RWPE1 (cell line): ENCODE results near the gene PHOSPHO1.

ENCODE experiments used
- CTCF ChIA-PET: fragments of 350-600 bp; sonication (Branson Sonifier 250); formaldehyde crosslinking; extraction: SDS; loops from one replicate; lab custom pipeline; 2021; lab: Yijun Ruan, JAX
- POLR2A ChIA-PET: fragments of 400-600 bp; formaldehyde crosslinking; extraction: SDS; loops from one replicate; lab custom pipeline; 2020; ENCODE audit warnings: antibody characterized with exemption; ENCODE audit not compliant: low non-redundant PET; lab: Yijun Ruan, JAX
- DNase-seq: peaks from one replicate; pipeline ENCODE4 v3.0.0; 2012; ENCODE audit warnings: low spot score
- H3K27ac ChIP-seq: fragments of 450-650 bp; 2 replicates; pipeline ENCODE4 v1.5.1; 2017
- TF ChIP-seq, protein P1 (sequence below): fragments of 450-650 bp; conservative IDR thresholded peaks from 2 replicates; pipeline ENCODE4 v1.5.1; 2017; ENCODE audit warnings: low read depth, mild to moderate bottlenecking

Gene PHOSPHO1

DNA sequence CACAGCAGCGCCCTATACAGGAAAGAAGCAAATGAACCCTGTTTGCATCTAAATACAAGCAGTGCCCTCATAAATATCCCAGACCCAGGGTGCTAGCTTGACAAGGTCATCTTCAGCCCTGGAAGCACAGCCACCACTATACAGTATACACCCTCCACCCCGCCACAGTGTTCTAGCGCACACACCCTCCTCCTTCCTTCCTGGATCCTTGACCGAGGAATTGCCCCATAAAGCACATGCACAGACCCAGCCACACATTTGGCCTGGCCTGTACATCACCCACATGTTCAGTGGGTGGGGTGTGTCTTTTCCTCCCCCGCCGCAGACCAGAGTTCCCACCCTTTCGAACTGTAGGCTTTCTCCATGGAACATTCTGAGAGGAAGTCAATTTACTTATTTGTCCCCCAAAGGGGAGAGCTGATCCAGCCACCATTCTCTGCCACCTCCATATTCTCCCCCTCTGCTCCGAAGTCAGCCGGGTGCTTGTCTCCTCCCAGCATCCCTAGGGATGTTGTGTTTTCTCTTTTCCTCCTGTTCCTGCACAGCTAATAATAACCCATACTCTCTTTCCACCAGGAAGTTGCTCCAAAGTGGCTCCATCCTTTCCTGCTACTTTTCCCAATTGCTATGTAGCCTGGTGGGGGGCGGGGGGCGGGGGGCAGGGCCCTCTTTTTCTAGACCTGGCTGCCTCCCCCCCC lies 13.5 kb downstream of the PHOSPHO1 start:
- CTCF ChIA-PET = interaction anchor here (0.6 kb wide), 1 partner anchor 462 kb away, joined by 3 read pairs; no protein-coding TSS in a partner anchor
- no peak for DNase-seq
- POLR2A ChIA-PET = no interaction called here
- no peak overlapping the region for H3K27ac ChIP-seq
- TF ChIP-seq, protein P1, sequence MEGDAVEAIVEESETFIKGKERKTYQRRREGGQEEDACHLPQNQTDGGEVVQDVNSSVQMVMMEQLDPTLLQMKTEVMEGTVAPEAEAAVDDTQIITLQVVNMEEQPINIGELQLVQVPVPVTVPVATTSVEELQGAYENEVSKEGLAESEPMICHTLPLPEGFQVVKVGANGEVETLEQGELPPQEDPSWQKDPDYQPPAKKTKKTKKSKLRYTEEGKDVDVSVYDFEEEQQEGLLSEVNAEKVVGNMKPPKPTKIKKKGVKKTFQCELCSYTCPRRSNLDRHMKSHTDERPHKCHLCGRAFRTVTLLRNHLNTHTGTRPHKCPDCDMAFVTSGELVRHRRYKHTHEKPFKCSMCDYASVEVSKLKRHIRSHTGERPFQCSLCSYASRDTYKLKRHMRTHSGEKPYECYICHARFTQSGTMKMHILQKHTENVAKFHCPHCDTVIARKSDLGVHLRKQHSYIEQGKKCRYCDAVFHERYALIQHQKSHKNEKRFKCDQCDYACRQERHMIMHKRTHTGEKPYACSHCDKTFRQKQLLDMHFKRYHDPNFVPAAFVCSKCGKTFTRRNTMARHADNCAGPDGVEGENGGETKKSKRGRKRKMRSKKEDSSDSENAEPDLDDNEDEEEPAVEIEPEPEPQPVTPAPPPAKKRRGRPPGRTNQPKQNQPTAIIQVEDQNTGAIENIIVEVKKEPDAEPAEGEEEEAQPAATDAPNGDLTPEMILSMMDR = no peak

DNA sequence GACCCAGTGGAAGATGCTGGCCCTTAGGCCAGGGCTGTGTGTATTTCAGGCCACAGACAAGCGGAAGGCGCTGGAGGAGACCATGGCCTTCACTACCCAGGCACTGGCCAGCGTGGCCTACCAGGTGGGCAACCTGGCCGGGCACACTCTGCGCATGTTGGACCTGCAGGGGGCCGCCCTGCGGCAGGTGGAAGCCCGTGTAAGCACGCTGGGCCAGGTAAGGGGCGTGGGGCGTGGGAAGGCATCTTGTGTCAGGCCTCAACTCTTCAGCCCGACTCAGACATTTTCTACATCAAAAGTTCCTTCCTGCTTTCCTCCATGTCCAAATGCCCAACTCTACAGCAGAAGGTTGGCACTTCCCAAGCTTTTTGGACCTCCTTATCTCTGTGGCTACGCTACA lies 14.1 kb downstream of the PHOSPHO1 start:
- POLR2A ChIA-PET = no interaction called here

DNA sequence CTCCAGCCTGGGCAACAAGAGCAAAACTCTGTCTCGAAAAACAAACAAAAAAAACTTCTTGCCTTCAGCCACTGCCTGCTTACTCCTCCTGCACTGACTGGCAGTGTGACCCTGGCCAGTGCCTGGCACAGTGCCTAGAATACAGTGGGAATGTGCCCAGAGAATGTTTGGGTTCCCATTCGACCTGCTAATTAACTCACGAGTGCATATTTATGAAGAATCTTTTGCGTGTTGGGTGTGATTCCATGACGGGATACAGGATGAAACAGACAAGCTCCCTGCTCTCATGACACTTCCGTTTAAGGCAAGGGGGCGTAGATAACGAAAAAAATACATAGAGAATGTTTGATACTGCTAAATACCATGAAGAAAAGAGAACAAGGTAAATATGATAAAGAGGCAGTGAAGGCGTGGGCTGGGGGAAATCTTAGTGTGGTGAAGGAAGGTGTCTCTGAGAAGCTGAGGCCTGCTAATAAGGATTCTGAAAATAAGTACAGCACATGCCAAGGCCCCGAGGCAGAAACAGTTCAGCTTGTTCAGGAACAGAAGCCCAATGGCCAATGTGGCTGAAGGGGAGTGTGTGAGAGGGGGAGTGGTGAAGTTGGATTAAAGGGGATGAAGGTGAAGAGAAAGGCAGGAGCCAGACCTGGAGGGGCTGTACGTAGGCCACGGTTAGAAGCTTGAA lies 15.8 kb downstream of the PHOSPHO1 start:
- ChIA-PET CTCF (interaction anchor here (0.5 to 1.5 kb wide), 5 partner anchors 9 to 1269 kb away, joined by 3 to 5 read pairs (median 4); no protein-coding TSS in a partner anchor), POLR2A (no interaction called here)
- no peak for DNase-seq
- H3K27ac ChIP-seq = no peak overlapping the region
- TF ChIP-seq, protein P1 = no peak

More for the DNA sequence above, 14.1 kb downstream of the PHOSPHO1 start:
- no peak overlapping the region for H3K27ac ChIP-seq
- no peak for DNase-seq
- TF ChIP-seq, protein P1 = no peak
- CTCF ChIA-PET = no interaction called here

DNA sequence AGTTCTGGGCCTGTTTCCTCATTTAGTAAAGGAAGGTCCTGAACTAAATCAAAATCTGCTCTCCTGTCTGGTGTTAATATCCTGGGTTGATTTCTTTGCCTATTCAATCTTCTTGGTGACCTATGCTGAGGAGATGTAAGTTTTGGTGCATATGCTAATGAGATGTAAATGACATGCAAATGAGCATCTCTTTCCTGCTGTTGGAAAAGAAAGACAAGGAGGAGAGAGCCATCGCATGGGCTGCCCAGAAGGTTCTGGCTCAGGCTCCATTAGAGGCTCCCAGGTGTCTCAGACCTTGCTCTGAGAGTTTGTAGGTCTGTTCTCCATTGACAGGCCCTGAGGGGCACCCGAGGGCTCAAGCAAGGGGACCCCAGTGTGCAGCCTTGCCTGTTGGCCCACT lies 16.7 kb downstream of the PHOSPHO1 start:
- POLR2A ChIA-PET = no interaction called here
- no peak for DNase-seq
- H3K27ac ChIP-seq = no peak overlapping the region
- TF ChIP-seq, protein P1 = no peak
- CTCF ChIA-PET = interaction anchor here (0.6 to 0.7 kb wide), 2 partner anchors 241 to 1268 kb away, joined by 3 read pairs; no protein-coding TSS in a partner anchor

DNA sequence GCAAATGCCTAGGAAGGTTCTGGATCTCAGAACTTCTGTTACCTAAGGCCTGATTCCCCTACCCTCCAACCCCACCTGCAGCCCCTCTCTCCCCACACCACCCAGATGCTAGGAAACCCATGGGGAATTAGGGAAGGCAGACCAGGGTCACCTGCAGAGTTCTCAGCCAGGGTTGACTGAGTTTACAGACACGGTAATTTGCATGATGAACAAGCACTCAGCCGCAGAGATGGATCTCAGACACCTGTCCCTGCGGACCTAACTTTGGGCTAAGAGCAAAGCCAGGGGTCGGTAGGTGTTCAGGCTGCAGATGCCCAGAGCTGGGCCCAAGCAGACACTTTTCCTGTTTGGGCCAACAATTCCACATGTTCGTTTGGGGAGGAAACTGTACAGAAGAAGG lies 17.2 kb downstream of the PHOSPHO1 start:
- no peak for DNase-seq
- TF ChIP-seq, protein P1 = no peak
- CTCF ChIA-PET = interaction anchor here (1.1 kb wide), 1 partner anchor 15 kb away, joined by 3 read pairs; no protein-coding TSS in a partner anchor
- no peak overlapping the region for H3K27ac ChIP-seq
- POLR2A ChIA-PET = no interaction called here

DNA sequence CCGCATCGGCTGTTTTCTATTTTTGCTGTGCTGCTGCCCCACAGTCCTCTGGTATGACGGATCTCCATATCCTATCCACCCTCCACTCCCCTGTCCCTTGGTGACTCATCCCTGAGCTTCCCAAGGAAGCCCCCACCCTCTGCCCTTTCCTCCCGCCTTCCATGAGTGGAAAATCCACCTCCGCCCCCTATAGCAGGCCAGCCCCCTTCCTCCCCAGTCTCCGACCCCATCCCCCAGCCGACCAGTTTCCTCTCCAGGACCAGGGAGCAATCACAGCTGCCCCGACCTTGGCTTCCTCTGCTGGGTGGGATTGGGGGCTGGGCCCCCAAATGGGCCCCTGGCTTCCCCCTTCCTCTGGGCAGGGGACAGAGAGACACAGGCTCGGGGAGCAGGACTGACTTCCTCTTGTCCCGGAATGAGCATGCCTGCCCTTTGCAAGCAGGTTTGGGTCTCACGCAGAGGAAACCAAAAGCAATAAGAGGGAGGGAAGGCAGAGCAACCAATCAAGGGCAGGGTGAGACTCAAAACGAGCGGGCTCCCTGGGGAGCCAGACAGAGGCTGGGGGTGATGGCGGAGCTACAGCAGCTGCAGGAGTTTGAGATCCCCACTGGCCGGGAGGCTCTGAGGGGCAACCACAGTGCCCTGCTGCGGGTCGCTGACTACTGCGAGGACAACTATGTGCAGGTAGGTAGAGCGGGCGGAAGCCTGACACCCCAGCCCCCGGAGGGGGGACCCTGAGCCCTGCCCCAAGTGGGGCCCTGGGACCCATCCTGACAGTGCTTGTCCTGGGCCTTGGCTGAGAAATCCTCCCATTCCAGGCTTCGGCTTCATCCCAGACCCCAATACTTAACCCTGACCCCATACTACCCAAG lies 20.2 kb downstream of the PHOSPHO1 start, which contains the start of the genes ABI3 and GNGT2:
Gene ABI3 (plus strand): TSS at position 550 of the 872 bp plus-strand sequence. CDS start 18 bp downstream, at position 568.
Gene GNGT2 (minus strand): TSS at position 417 of the 872 bp plus-strand sequence. CDS start 3,152 bp downstream, outside the sequence.
- TF ChIP-seq, protein P1 = no peak
- DNase-seq = no peak
- no peak within 1 kb of the TSS for H3K27ac ChIP-seq
- CTCF ChIA-PET = no interaction called here
- POLR2A ChIA-PET = no interaction called here
